Cerebellar nuclear complex (tissue), 1 donor: Measurements from ENCODE around the gene GCDH.

Experiments used
- DNase-seq, 2 experiments: peaks; one replicate each; lab custom pipeline; 2025; lab: John Stamatoyannopoulos, UW

Gene GCDH

GRCh38 chr19:12939975-12940423 is 49.0 kb downstream of the GCDH start:
- no peak for DNase-seq

GRCh38 chr19:12940897-12941296 is 49.9 kb downstream of the GCDH start:
- no peak for DNase-seq

GRCh38 chr19:12943437-12944044 is 52.6 kb downstream of the GCDH start:
- DNase-seq, result no peak

GRCh38 chr19:12944104-12944674 is 53.2 kb downstream of the GCDH start:
- no peak for DNase-seq

GRCh38 chr19:12945479-12946091 is 54.6 kb downstream of the GCDH start, which contains the start of gene RAD23A:
TSS of gene RAD23A (plus strand) at chr19:12945862. CDS start at chr19:12945949, 87 bp downstream.
- DNase-seq, result peak in 1 of 2 experiments; percentile 62

- no peak for DNase-seq
Observed at GRCh38 chr19:12946092-12946721, 55.2 kb downstream of the GCDH start.

GRCh38 chr19:12946731-12947496 is 56.0 kb downstream of the GCDH start:
- no peak for DNase-seq

- DNase-seq, result no peak
Observed at GRCh38 chr19:12947702-12948611, 57.0 kb downstream of the GCDH start.

GRCh38 chr19:12948612-12949362 is 57.8 kb downstream of the GCDH start:
- no peak for DNase-seq
